ENCODE results near the gene ANAPC2.

GRCh38 chr9:137128862-137129455 lies 59.4 kb downstream of the ANAPC2 start:
- TF ChIP-seq EZH2 (IDR thresholded peaks at IDR 0.05; ENCODE audit: low read depth) (no peak), CTCF (conservative IDR thresholded peaks at IDR 0.05) (no peak)

Measured in PC-9 (cell line).